GM19468 (cell line): ENCODE measurements around the gene CMTM7.
"Not testable (repeated sequence)": the region's sequence is repeated elsewhere in the genome, so short reads cannot be mapped to it uniquely, and the experiment has no call there.

Experiments
- ATAC-seq: cut with Tn5 transposase; IDR thresholded peaks from one replicate; pipeline ENCODE4 v1.9.1; 2021; ENCODE audit warnings: mild to moderate bottlenecking, moderate library complexity, moderate number of reproducible peaks; ENCODE audit not compliant: unreplicated experiment; ENCODE audit errors: extremely low read depth

Gene CMTM7

DNA sequence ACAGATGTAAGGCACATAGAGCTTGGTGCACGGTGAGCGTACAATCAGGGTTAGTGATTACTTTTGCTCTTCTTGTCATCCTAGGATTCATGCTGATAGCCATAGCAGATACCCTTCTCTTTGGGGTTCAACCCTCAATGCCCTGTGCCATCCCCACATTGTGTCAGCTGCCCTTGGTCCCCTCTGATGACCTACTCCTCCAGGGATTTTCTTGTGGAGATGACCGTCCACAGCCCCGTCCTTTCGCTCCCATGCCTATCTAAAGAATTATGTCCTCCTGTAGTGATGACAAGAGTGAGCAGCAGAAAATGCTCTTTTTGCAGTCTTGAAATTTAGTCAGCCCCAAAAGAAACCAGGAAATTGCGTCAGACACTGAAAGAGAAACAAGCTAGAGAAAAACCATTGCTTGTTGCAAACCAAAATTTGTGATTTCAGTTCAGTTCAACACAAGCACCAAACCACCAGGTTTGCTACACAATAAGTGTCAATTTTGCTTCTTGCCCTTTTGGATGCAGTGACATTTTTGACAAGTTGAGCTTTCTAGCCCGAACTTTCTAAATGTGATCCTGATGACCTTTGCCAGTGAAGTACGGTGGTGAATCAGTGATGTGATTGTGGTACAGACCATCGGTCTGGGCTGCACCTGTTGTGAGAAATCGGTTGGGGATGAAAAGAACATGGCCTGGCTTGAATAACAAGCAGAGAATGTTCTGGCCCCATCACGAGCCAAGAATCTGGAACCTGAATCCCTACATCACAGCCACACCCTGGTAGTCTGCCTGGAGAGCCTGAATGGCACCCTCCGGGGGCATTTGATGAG, 41.3 kb downstream of the CMTM7 start:
- no peak for ATAC-seq

DNA sequence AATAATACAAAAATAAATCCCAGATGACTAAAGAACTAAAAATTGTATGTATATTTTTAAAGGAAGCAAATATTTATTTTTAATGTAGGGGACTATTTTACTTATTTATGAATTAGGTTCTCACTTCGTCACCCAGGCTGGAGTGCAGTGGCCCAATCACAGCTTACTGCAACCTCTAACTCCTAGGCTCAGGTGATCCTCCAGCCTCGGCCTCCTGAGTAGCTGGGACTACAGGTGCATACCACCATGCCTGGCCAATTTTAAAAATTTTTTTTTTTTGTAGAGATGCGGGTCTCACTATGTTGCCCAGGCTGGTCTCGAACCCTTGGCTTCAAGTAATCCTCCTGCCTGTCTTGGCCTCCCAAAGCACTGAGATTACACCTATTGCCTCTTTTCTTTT, 42.6 kb downstream of the CMTM7 start:
- ATAC-seq, result no peak

DNA sequence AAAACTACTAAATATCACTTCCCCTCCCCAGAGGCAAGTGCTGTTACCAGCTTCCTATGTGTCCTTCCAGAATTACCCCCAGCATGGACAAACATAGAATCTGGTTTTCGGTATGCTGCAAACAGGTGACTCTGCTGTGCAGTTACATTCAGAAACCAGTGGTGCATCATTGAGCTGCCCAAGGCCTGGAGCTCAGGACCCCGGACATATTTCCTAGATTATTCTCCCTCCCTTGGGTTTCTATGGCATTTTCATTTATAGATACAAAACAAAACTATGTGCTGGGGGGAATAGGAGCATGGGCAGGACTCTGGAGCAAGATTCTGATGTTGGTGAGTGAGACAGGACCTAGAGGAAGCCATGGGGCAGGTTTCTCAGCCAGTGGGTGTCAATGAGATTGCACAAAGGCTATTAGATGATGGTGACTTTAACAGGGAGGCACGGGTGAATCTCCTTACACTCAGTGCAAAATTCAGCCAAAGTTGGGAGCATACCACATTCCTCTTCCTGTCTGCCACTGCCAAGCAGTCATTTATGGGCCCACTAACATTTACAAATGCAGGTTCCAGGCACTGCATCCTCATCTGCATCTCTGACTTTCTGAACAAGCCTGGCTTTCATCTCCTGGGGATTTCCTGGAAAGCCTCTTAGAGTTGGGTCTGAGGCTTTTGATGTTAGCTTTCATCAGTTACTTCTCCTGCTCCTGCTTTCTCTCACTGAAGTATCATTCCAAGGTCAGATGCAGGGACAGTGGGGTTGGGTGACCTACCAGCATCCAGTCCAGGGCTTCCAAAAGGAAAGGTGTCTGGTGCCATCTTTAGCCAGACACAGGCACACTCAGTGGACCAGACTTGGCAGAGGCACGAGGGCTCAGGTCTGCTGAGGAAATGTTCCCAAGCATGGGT, 44.5 kb downstream of the CMTM7 start:
- ATAC-seq, result no peak

DNA sequence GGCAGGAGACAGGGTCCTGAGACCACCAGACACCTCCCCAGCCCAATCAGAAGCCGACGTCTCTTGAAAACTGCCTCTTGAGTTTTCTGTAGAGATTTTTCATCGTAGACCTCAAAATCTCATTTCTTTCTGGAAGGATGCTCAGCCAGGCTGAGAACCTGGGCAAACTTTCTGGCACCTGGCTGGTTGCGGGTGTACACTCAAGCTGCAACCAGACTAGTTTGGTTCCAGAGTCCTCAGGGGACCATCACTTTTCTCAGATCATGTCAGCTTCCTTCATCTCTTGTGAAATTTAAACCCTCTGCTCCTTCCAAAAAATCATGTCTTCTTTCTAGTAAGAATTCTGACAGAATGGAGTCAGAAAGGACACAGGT, 45.1 kb downstream of the CMTM7 start:
- no peak for ATAC-seq

DNA sequence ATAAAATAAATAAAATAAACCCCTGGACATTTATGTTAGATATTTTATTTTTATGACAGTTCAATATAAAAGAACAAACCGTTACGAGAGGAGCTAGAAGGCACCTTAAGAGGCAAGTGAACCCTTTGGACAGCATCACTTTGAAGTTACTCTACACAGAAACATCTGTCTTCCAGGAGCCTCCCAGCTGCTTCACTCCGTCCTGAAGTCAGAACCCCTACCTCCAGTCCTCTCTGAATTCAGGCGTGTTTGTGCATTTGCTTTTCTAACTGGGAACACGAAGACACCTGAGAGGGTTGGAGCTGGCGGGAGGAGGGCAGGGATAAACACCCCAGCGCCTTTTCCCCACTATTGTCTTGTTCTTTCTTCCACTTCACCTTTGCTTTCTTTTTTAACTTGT, 46.2 kb downstream of the CMTM7 start:
- no peak for ATAC-seq

DNA sequence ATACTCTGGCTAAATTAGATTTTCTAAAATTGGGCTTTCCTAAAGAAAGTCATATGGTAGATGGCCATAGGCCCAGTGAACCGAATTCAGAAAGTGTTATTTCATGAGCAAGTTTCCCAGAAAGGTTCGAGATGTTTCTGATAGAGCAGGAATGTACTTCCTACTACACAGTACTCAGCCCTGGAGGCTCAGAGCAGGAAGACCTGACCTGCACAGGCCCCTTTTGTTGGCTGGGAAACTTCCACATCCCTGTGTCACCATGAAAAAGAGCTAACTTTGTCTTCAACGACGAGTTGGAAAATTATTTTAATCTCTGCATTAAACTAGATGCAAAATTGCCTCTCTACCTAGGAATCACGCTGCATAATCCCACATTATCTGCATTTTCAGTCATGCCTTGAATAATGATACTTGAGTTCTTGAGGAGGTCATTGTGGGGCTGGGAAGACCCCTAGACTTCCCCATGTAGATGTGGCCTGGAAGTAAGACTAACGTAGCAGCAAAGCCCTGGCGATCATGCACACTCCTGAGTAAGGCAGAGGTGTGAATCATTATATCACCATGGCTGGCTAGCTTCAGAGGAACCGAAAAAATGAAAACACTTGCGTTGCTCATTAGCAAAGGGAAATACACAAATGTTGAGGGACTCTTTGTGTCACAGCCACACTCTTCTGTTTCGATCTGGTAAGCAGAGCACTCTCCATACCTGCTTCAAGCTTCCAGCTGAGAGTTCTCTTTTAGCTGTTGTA, 47.1 kb downstream of the CMTM7 start:
- peak; percentile 96 for ATAC-seq

DNA sequence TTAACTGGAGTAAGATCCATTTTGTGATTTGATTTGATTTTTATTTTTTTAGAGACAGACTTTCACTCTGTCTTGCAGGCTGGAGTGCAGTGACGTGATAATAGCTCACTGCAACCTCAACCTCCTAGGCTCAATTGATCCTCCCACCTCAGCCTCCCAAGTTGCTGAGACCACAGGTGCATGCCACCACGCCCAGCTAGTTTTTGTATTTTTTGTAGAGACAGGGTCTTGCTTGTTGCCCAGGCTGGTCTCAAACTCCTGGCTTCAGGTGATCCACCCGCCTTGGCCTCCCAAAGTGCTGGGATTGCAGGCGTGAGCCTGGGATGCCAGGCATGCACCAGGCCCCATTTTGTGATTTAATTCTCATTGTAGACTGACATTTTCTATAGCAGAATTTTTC, 47.8 kb downstream of the CMTM7 start:
- not testable (repeated sequence) for ATAC-seq

DNA sequence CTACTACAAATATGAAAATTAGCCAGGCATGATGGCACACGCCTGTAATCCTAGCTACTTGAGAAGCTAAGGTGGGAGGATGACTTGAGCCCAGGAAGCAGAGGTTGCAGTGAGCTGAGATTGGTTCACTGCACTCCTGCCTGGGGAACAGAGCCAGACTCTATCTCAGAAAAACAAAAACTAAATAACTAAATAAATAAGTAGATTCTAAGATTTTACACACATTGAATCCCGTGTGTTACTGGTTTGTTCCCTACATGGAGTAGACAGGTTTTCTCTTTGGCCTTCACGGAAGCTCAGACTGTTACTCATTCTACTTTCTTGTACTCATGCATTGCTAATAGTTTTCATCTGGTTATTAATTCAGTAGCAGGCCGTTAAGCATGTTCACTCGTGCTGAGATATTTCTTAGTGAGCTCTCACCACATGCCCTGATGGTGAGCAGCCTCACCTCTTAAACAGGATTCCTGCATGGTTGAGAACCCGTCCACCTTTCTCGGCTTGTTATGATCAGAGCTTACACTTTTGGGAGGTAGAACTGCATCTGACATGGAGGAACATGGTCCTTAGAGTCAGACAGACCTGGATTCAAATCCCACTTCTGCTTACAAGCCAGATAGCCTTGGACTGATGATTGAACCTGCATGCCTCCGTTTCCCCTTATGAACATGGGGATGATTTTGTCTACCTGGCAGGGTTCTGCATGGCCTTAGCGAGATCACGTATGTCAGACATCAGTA, 49.1 kb downstream of the CMTM7 start:
- ATAC-seq, result no peak

DNA sequence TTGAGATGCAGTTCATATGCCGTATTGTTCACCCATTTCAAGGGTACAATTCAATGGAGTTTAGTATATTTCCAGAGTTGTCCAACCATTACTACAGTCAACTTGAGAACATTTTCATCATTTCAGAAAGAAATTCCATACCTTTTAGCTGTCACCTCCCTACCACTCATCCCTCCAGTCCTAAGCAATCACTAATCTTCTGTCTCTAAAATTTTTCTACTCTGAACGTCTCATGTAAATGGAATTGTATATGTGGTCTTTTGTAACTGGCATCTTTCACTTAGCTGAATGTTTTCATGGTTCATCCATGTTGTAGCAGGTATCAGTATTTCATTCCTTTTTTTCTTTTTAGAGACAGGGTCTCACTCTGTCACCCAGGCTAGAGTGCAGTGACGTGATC, 51.1 kb downstream of the CMTM7 start:
- no peak for ATAC-seq

DNA sequence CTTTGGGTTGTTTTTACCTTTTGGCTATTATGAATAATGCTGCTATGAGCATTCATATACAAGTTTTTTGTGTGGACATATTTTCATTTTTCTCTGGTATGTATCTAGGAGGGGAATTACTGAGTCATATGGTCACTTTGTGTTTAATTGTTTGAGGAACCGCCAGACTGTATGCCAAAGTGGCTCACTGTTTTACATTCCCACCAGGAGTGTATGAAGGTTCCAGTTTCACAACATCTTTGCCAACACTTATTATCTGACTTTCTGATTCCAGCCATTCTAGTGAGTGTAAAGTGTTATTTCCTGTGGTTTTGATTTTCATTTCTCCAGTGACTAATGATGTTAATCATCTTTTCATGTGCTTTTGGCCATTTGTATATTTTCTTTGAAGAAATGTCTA, 51.8 kb downstream of the CMTM7 start:
- no peak for ATAC-seq

DNA sequence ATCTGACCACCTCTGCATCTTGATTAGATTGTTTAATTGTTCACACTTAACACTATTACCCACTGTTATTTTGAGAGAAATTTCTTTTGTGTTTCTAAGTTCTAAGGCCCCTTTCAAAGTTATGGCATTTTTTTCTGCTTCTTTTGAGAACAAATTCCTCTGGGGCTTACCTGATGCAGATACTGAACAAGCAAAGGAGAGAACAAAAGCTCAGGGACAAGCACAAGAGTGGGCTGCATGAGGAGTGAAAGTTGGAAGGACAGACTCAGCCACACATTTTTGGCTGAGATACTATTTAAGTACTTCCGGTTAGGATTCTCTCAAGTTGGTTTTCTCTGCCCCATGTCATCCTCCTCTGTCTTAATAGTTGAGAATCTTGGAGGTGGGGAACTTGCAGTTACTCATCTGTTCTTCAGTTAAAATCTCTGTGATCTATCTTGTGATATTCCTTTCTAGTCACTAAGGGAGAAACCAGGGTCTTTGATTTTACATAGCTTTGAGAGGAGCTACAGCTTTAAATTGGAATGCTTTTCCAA, 56.3 kb downstream of the CMTM7 start:
- no peak for ATAC-seq

DNA sequence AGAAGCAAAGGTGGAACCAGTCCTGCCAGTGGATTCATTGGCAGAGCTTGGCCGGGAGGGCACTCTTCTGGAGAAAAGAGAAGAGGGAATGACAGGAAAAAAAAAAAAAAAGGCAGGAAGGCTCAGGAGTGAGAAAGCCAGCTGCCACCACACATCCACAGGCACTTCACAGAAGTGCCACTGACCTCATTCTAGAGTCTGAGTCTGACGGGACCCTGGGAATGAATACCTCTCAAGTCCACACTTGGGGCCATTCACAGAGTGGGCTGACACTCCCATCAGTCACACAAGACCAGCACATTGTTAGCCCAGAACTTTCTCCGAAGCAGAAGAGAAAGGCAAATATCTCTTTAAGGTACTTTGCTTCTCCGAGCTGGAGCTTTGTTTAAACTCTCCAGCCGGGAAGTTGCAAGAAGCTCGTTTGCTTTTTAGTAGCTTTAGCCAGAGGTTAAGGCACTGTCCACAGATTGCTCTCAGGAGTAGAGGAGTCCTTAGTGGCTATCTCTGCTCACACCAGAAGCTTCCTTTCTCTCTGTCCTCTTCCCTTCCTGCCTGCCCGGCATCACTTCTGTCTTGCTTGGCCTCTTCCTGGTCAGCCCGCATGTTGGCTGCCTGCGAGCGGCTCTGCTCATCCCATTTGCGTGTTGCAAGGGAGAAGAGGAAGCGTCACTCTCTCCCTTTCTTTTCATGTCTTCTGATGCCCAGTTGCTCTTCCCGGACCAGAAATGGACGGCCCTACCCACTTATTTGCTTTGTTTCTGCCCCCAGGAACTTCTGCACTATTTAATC, 57.2 kb downstream of the CMTM7 start:
- no peak for ATAC-seq

DNA sequence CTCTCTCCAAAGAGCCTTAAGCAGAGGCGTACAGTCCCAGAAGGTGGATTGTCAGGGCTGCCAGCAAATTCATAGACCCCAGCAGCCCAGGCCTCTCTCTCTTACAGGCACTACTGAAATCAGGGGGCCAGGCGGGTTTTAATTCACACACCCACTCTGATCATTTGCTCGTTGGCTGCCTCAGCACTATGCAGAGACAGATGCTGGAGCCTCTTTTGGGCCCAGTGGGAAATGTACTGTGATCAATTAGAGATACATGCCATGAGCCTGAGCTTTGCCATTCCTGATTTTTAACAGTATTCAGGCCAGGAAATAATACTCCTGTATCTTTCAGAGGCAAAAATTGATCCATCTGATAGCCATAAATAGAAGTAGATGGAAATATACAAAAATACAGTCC, 58.0 kb downstream of the CMTM7 start:
- ATAC-seq, result no peak

DNA sequence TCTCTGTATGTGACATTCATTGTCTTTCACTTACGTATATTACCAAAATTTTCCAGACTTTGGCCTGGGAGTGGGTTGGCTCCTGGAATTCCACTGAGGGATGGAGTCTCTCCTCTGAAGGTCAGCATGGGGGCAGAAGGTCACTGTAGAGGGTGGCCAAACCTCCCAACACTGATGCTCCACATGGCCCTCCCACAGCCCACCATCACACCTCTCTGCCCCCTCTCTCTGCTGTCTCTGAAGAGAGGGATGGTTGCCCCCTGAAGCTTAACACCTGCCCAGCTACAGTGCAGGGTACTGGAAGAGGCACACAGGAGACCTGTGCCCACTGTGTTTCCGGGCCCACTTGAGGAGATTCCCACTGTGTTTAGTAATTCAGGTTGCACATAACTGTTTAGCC, 58.8 kb downstream of the CMTM7 start:
- no peak for ATAC-seq

DNA sequence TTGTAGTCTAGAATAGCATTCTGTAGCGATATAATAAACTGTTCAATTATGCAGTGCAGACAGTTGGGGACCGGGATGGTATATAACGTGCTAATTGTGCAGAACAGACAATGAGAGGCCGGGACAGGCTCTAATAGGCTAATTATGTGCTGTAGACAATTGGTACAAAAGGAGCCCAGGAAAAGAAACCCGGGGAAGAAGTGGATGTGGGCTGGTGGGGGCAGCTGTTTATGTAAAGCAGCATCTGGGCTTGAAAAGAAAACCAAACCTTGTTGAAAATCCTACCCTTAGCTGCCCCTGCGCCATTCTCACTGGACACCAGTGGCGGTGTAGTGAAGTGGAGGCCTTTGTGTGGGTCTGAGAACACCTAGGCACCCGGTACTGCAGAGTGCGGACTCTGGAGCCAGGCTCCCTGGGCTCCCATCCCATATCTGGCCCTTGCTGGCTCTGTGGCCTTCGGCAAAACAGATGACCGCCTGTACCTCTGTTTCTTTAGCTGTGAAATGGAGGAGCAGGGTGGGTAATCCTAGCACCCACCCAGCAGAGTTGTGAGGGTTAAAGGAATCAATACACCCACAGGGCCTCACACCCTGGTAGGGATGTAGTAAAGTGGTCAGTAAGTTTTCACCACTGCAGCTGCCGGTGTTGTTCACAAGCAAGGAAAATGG, 59.5 kb downstream of the CMTM7 start:
- no peak for ATAC-seq

DNA sequence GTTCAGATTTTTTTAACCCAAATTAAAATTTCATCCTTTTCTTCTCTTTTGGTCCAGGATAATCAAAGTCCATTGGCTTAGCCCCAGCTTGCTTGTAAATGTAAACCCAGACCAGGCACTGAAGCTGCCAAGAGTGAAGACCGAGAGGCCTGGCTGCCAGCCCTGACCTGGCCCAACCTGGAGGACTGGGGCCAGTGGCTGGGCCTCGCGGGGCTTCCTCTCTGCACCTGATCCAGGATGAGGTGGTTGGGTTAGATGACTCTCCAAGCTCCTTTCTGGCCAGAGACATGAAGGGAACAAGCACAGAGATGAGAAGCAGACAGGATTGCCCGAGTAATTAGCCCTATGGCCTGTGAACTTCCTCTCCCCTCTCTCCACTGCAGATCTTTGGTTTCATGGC, 60.4 kb downstream of the CMTM7 start:
- ATAC-seq, result no peak

DNA sequence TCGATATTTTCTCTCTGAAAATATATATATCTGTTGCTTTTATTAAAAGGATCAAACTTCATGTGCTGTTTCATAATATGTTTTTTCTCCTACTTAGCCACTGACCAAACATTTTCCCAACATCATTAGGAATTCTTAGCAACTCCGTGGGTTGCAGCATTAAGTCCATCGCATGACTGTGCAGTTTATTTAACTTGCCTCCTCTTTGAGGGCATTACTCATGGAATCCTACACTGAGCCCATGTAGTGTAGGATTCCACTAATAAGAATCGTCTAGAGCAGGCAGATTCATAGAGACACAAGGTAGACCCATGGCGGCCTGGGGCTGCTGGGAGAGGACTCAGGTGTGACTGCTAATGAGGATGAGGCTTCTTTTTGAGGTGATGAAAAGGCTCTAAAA, 61.7 kb downstream of the CMTM7 start:
- no peak for ATAC-seq

DNA sequence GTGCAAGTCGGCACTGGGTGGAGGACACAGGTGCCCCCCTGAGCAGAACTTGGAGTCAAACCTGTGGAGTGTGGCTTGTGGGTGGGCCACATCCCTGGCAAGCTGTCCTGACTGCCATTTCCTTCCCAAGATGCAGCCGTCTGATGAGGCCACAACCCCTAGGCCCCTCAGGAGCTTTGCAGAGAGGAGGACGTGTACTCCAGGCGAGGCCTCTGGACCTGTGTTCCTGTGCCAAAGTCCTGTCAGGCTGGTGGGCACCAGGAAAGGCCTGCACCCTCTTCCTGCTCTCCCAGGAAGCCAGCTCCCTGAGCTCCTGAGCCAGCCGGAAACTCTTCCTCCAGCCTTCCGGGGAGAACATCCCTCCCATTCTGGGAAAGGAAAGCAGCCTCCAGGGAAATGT, 62.5 kb downstream of the CMTM7 start:
- ATAC-seq, result no peak
